ENCODE measurements around the gene MYO19. TPM values are rescaled to one million over a fixed set of nuclear protein-coding genes. Genes with fewer than 3 reads are reported as not detected.
"Not testable (repeated sequence)": the region's sequence is repeated elsewhere in the genome, so short reads cannot be mapped to it uniquely, and the experiment has no call there.

MYO19 gene
- total RNA-seq, 1 donor from 2014 or later, result 38.9 TPM

GRCh38 chr17:36494674-36495073, 40.0 kb downstream of the MYO19 start:
- H3K9me3 ChIP-seq, result no peaks in the 10 kb centered on the region
- no peak for TF ChIP-seq CTCF (IDR thresholded peaks at IDR 0.05)
- no peak for DNase-seq
- H3K4me1 ChIP-seq, result peaks cover 11% of the 10 kb centered on the region
- H3K27ac ChIP-seq, result no peak overlapping the region
- no peak overlapping the region for H3K4me3 ChIP-seq
- H3K27me3 ChIP-seq (ENCODE audit: low read depth), result no peaks in the 10 kb centered on the region
- intact Hi-C loops (cut with DNase I), result no loop called here
- peaks cover 90% of the 10 kb centered on the region for H3K36me3 ChIP-seq
- no peak for ATAC-seq

GRCh38 chr17:36493956-36494355, 40.7 kb downstream of the MYO19 start:
- Histone ChIP-seq H3K4me1 (peaks cover 11% of the 10 kb centered on the region), H3K27me3 (ENCODE audit: low read depth) (no peaks in the 10 kb centered on the region), H3K36me3 (peaks cover 82% of the 10 kb centered on the region), H3K27ac (no peak overlapping the region), H3K9me3 (no peaks in the 10 kb centered on the region), H3K4me3 (no peak overlapping the region)
- DNase-seq (no peak), ATAC-seq (no peak)
- intact Hi-C loops (cut with DNase I), result no loop called here
- no peak for TF ChIP-seq CTCF (IDR thresholded peaks at IDR 0.05)

GRCh38 chr17:36486204-36487194, 48.2 kb downstream of the MYO19 start, which contains the start of gene ZNHIT3:
Gene ZNHIT3 (plus strand): TSS chr17:36486681. CDS start chr17:36486700, 19 bp downstream.
- peaks cover 43% of the 10 kb centered on the region for H3K4me1 ChIP-seq
- H3K9me3 ChIP-seq, result no peaks in the 10 kb centered on the region
- ATAC-seq (peak; percentile 95 to 97), DNase-seq (peak; percentile 95)
- intact Hi-C loops (cut with DNase I), result no loop called here
- H3K27me3 ChIP-seq (ENCODE audit: low read depth), result peaks cover 14% of the 10 kb centered on the region
- peak within 1 kb of the TSS; percentile 99 for H3K4me3 ChIP-seq
- TF ChIP-seq CTCF (IDR thresholded peaks at IDR 0.05), result no peak
- peaks cover 9% of the 10 kb centered on the region for H3K36me3 ChIP-seq
- H3K27ac ChIP-seq, result peak within 1 kb of the TSS; percentile 87

- intact Hi-C loops (cut with DNase I), result no loop called here
- no peak for TF ChIP-seq CTCF (IDR thresholded peaks at IDR 0.05)
- H3K27ac ChIP-seq, result peak overlapping the region; percentile 87
- ATAC-seq, result no peak
- H3K4me3 ChIP-seq, result peak overlapping the region; percentile 99
- no peak for DNase-seq
- H3K9me3 ChIP-seq, result no peaks in the 10 kb centered on the region
- H3K36me3 ChIP-seq, result peaks cover 2% of the 10 kb centered on the region
- H3K4me1 ChIP-seq, result peaks cover 36% of the 10 kb centered on the region
- H3K27me3 ChIP-seq (ENCODE audit: low read depth), result peaks cover 21% of the 10 kb centered on the region
Observed at GRCh38 chr17:36485805-36486203, 48.9 kb downstream of the MYO19 start.

- no peak for TF ChIP-seq CTCF (IDR thresholded peaks at IDR 0.05)
- no peak for ATAC-seq
- no peaks in the 10 kb centered on the region for H3K9me3 ChIP-seq
- no peaks in the 10 kb centered on the region for H3K36me3 ChIP-seq
- peaks cover 33% of the 10 kb centered on the region for H3K4me1 ChIP-seq
- peaks cover 29% of the 10 kb centered on the region for H3K27me3 ChIP-seq (ENCODE audit: low read depth)
- intact Hi-C loops (cut with DNase I), result no loop called here
- H3K27ac ChIP-seq, result no peak overlapping the region
- H3K4me3 ChIP-seq, result no peak overlapping the region
- no peak for DNase-seq
Observed at GRCh38 chr17:36485027-36485426, 49.6 kb downstream of the MYO19 start.

GRCh38 chr17:36484021-36484420, 50.6 kb downstream of the MYO19 start:
- H3K27ac ChIP-seq; H3K36me3 ChIP-seq; intact Hi-C loops (cut with DNase I); H3K4me3 ChIP-seq; DNase-seq; ATAC-seq; H3K9me3 ChIP-seq: not testable (repeated sequence)
- H3K4me1 ChIP-seq, result peaks cover 33% of the 10 kb centered on the region
- peaks cover 33% of the 10 kb centered on the region for H3K27me3 ChIP-seq (ENCODE audit: low read depth)
